T-cell (primary cell): ENCODE results near the gene TRIP6. TPM values are rescaled to one million over a fixed set of nuclear protein-coding genes. Genes with fewer than 3 reads are reported as not detected.

Source experiments
- ATAC-seq, 4 experiments: fragments of 200-7000 bp in 3 of 4; fragments of 150-1000 bp in 1 of 4; cut with Tn5 transposase; replicated peaks in 1 of 4; 1 replicate in 3 of 4; 2 replicates in 1 of 4; pipeline ENCODE4 v1.10.0; 2021; ENCODE audit warnings: moderate library complexity in 3 of 4, mild to moderate bottlenecking in 2 of 4, moderate number of reproducible peaks in 1 of 4
- CTCF ChIA-PET, 2 donors: fragments of 300-600 bp; sonication (Branson Sonifier 250); formaldehyde crosslinking; loops; one replicate each; lab custom pipeline; 2022; ENCODE audit warnings: antibody characterized with exemption in 2 of 2; lab: Charles Lee
- POLR2A ChIA-PET, 2 donors: fragments of 300-600 bp; sonication (Branson Sonifier 250); formaldehyde crosslinking; loops; one replicate each; lab custom pipeline; 2022; ENCODE audit warnings: antibody characterized with exemption in 2 of 2; lab: Charles Lee
- DNase-seq, 35 experiments: peaks; one replicate each; pipeline versions ENCODE4 v3.0.0 to v3.0.0-alpha.2; 2013 to 2023
- H3K27ac ChIP-seq: one replicate; pipeline ENCODE4 v1.5.1; 2013; ENCODE audit warnings: low read length
- H3K27me3 ChIP-seq, 2 experiments: replicated peaks in 1 of 2; 1 replicate in 1 of 2; 2 replicates in 1 of 2; pipeline versions ENCODE4 v1.6.1 to v1.7.0; 2013; ENCODE audit warnings: low read length in 1 of 2, mixed read lengths in 1 of 2; ENCODE audit not compliant: control insufficient read depth in 2 of 2, insufficient read depth in 2 of 2; ENCODE audit errors: extremely low read depth in 1 of 2
- H3K36me3 ChIP-seq, 2 donors: 1 replicate in 1 of 2; 2 replicates in 1 of 2; pipeline versions ENCODE4 v1.6.1 to v1.7.0; 2013; ENCODE audit warnings: low read length in 1 of 2; ENCODE audit not compliant: control insufficient read depth in 2 of 2, insufficient read depth in 1 of 2; ENCODE audit errors: extremely low read depth in 1 of 2
- H3K4me1 ChIP-seq, 2 experiments: 1 replicate in 1 of 2; 2 replicates in 1 of 2; pipeline versions ENCODE4 v1.6.1 to v1.7.0; 2013; ENCODE audit warnings: low read length in 2 of 2, mixed read lengths in 1 of 2; ENCODE audit not compliant: insufficient read depth in 2 of 2, control insufficient read depth in 1 of 2; ENCODE audit errors: extremely low read depth in 1 of 2
- H3K4me3 ChIP-seq, 2 donors: 1 replicate in 1 of 2; 2 replicates in 1 of 2; pipeline versions ENCODE4 v1.5.1 to v1.7.0; 2013; ENCODE audit warnings: mild to moderate bottlenecking in 2 of 2, low read length in 1 of 2, moderate library complexity in 1 of 2; ENCODE audit not compliant: control insufficient read depth in 1 of 2; ENCODE audit errors: extremely low read depth in 1 of 2
- H3K9me3 ChIP-seq: 2 replicates; pipeline ENCODE4 v1.7.0; 2013
- H3K27ac Mint-ChIP-seq, 2 donors: one replicate each; pipeline ENCODE4 v1.8.0; 2020 to 2021; ENCODE audit warnings: mild to moderate bottlenecking in 2 of 2, mixed read lengths in 2 of 2
- H3K27me3 Mint-ChIP-seq, 2 donors: one replicate each; pipeline ENCODE4 v1.8.0; 2021 to 2022; ENCODE audit warnings: mixed read lengths in 2 of 2
- H3K36me3 Mint-ChIP-seq: one replicate; pipeline ENCODE4 v1.8.0; 2021; ENCODE audit warnings: mixed read lengths
- H3K4me1 Mint-ChIP-seq, 3 donors: one replicate each; pipeline ENCODE4 v1.8.0; 2020 to 2022; ENCODE audit warnings: mixed read lengths in 3 of 3, mild to moderate bottlenecking in 1 of 3
- H3K4me3 Mint-ChIP-seq, 3 donors: one replicate each; pipeline ENCODE4 v1.8.0; 2020 to 2022; ENCODE audit warnings: mild to moderate bottlenecking in 3 of 3, mixed read lengths in 3 of 3, moderate library complexity in 3 of 3
- H3K9me3 Mint-ChIP-seq, 3 donors: one replicate each; pipeline ENCODE4 v1.8.0; 2020 to 2022; ENCODE audit warnings: mixed read lengths in 3 of 3
- WGBS: methylation state at CpG from one replicate; pipeline ENCODE4 v1.1.5; 2013; ENCODE audit warnings: missing lambda C conversion rate; ENCODE audit not compliant: insufficient coverage; 5-methylcytosine and 5-hydroxymethylcytosine counted together
- total RNA-seq, 35 experiments: library from RNA in 6 of 35; stranded (reverse) in 6 of 35; fragments of 120-200 nt in 1 of 35; gene quantifications; one replicate each; pipeline versions ENCODE4 v1.2.1 to v1.2.4 and lab custom pipeline; 2013 to 2026

The TRIP6 gene
- total RNA-seq, 5 donors from 2014 or later (not counting 1 experiment from before 2014, with no cell fraction given) = 5.6 to 14.6 (median 8.8) TPM

- CTCF ChIA-PET = no interaction called here
- peaks cover 26 to 46% of the 10 kb centered on the region in 2 donors for H3K27me3 Mint-ChIP-seq
- WGBS = 2% methylated on average over 46 of the region's 80 CpGs
- peak within 1 kb of the TSS; percentile 70 to 86 (median 76) for H3K4me3 Mint-ChIP-seq
- ATAC-seq (peak; percentile 37 to 55 (median 46)), DNase-seq (no peak)
- H3K36me3 ChIP-seq = no peaks in the 10 kb centered on the region
- POLR2A ChIA-PET = no interaction called here
- H3K36me3 Mint-ChIP-seq = no peaks in the 10 kb centered on the region
- H3K27me3 ChIP-seq = peaks cover 2 to 67% of the 10 kb centered on the region in 2 experiments
- peaks cover 18 to 26% (median 25%) of the 10 kb centered on the region in 3 donors for H3K4me1 Mint-ChIP-seq
- H3K4me1 ChIP-seq = peaks cover 12 to 26% of the 10 kb centered on the region in 2 experiments
- no peak within 1 kb of the TSS for H3K27ac ChIP-seq
- H3K27ac Mint-ChIP-seq = no peak within 1 kb of the TSS
- H3K4me3 ChIP-seq = peak within 1 kb of the TSS; percentile 30 to 80
- no peaks in the 10 kb centered on the region for H3K9me3 Mint-ChIP-seq
- no peaks in the 10 kb centered on the region for H3K9me3 ChIP-seq
Observed at GRCh38 chr7:100827330-100828226, 39.6 kb upstream of the TRIP6 start, which contains the start of gene EPHB4. EPHB4 (minus strand) TSS chr7:100827523; CDS start chr7:100827030, 493 bp downstream.

GRCh38 chr7:100829150-100829716 lies 38.0 kb upstream of the TRIP6 start:
- H3K4me3 ChIP-seq = no peak overlapping the region
- no peak overlapping the region for H3K27ac ChIP-seq
- CTCF ChIA-PET = no interaction called here
- ATAC-seq (no peak), DNase-seq (no peak)
- no peaks in the 10 kb centered on the region for H3K9me3 Mint-ChIP-seq
- peaks cover 26 to 40% of the 10 kb centered on the region in 2 donors for H3K27me3 Mint-ChIP-seq
- H3K36me3 Mint-ChIP-seq = no peaks in the 10 kb centered on the region
- H3K4me1 Mint-ChIP-seq = peaks cover 18 to 26% (median 25%) of the 10 kb centered on the region in 3 donors
- peaks cover 12 to 26% of the 10 kb centered on the region in 2 experiments for H3K4me1 ChIP-seq
- H3K4me3 Mint-ChIP-seq = peak overlapping the region in 1 of 3 donors; percentile 38
- no peaks in the 10 kb centered on the region for H3K9me3 ChIP-seq
- 61% methylated on average over 18 of the region's 20 CpGs for WGBS
- H3K27ac Mint-ChIP-seq = no peak overlapping the region
- peaks cover 2 to 60% of the 10 kb centered on the region in 2 experiments for H3K27me3 ChIP-seq
- POLR2A ChIA-PET = no interaction called here
- no peaks in the 10 kb centered on the region for H3K36me3 ChIP-seq

GRCh38 chr7:100830396-100830795 lies 36.8 kb upstream of the TRIP6 start:
- peaks cover 12 to 26% of the 10 kb centered on the region in 2 experiments for H3K4me1 ChIP-seq
- H3K36me3 ChIP-seq = no peaks in the 10 kb centered on the region
- H3K27me3 ChIP-seq = peaks cover 2 to 49% of the 10 kb centered on the region in 2 experiments
- ChIA-PET CTCF (no interaction called here), POLR2A (no interaction called here)
- H3K27ac ChIP-seq = no peak overlapping the region
- Mint-ChIP-seq H3K36me3 (no peaks in the 10 kb centered on the region), H3K27me3 (peaks cover 24 to 33% of the 10 kb centered on the region in 2 donors), H3K4me1 (peaks cover 18 to 24% (median 24%) of the 10 kb centered on the region in 3 donors), H3K4me3 (no peak overlapping the region), H3K9me3 (no peaks in the 10 kb centered on the region), H3K27ac (no peak overlapping the region)
- no peak for ATAC-seq
- no CpG with 5 or more reads among the region's 4 CpGs for WGBS
- no peak for DNase-seq
- no peaks in the 10 kb centered on the region for H3K9me3 ChIP-seq
- no peak overlapping the region for H3K4me3 ChIP-seq

GRCh38 chr7:100832281-100832633 lies 34.9 kb upstream of the TRIP6 start:
- peaks cover 14 to 21% of the 10 kb centered on the region in 2 experiments for H3K4me1 ChIP-seq
- 80% methylated on average over 1 of the region's 5 CpGs for WGBS
- Mint-ChIP-seq H3K9me3 (no peaks in the 10 kb centered on the region), H3K27me3 (peaks cover 12 to 20% of the 10 kb centered on the region in 2 donors), H3K4me1 (peaks cover 13 to 26% (median 23%) of the 10 kb centered on the region in 3 donors), H3K4me3 (no peak overlapping the region), H3K27ac (no peak overlapping the region), H3K36me3 (no peaks in the 10 kb centered on the region)
- POLR2A ChIA-PET = no interaction called here
- H3K4me3 ChIP-seq = no peak overlapping the region
- CTCF ChIA-PET = interaction anchor here in 1 of 2 donors (0.6 kb wide), 1 partner anchor 1537 kb away, joined by 3 read pairs; no protein-coding TSS in a partner anchor
- DNase-seq (no peak), ATAC-seq (no peak)
- no peak overlapping the region for H3K27ac ChIP-seq
- H3K9me3 ChIP-seq = no peaks in the 10 kb centered on the region
- peaks cover 2 to 33% of the 10 kb centered on the region in 2 experiments for H3K27me3 ChIP-seq
- no peaks in the 10 kb centered on the region for H3K36me3 ChIP-seq

GRCh38 chr7:100835903-100836811 lies 31.0 kb upstream of the TRIP6 start:
- H3K27ac Mint-ChIP-seq = no peak overlapping the region
- CTCF ChIA-PET = interaction anchor here in 1 of 2 donors (0.6 to 0.9 kb wide), 3 partner anchors 16 to 317 kb away, joined by 3 to 4 read pairs (median 4); partner anchors contain the start of genes POP7 and SLC12A9
- WGBS = 75% methylated on average over 6 of the region's 17 CpGs
- Histone ChIP-seq H3K4me3 (no peak overlapping the region), H3K27ac (no peak overlapping the region), H3K36me3 (no peaks in the 10 kb centered on the region), H3K4me1 (peaks cover 4 to 9% of the 10 kb centered on the region in 2 experiments), H3K9me3 (no peaks in the 10 kb centered on the region), H3K27me3 (peaks cover 0 to 9% of the 10 kb centered on the region in 2 experiments)
- no peak for ATAC-seq
- peaks cover 0 to 3% of the 10 kb centered on the region in 2 donors for H3K27me3 Mint-ChIP-seq
- H3K4me3 Mint-ChIP-seq = peak overlapping the region; percentile 5 to 85 (median 52)
- POLR2A ChIA-PET = interaction anchor here (0.6 kb wide), 2 partner anchors 20 to 249 kb away, joined by 3 to 4 read pairs; partner anchors contain the start of gene TRIM56 (in 1 of the 2)
- peaks cover 8 to 17% (median 14%) of the 10 kb centered on the region in 3 donors for H3K4me1 Mint-ChIP-seq
- no peaks in the 10 kb centered on the region for H3K36me3 Mint-ChIP-seq
- DNase-seq = no peak
- no peaks in the 10 kb centered on the region for H3K9me3 Mint-ChIP-seq
